Mesenteric fat pad (tissue), 1 donor: Measurements from ENCODE around the gene CMTM7. TPM values are rescaled to one million over a fixed set of nuclear protein-coding genes. Genes with fewer than 3 reads are reported as not detected.
"Not testable (repeated sequence)": the region's sequence is repeated elsewhere in the genome, so short reads cannot be mapped to it uniquely, and the experiment has no call there.

Source experiments
- DNase-seq: peaks from one replicate; pipeline ENCODE4 v3.0.0-alpha.2; 2020; ENCODE audit warnings: low spot score
- total RNA-seq: library from RNA; stranded (reverse); fragmentation: NEBNext Ultra II Directional; extraction: Animal tissue kit (Norgen Biotek cat#: 25700); gene quantifications from one replicate; pipeline ENCODE4 v1.2.1, GENCODE V29; 2021
- donor health status: DM: yes; HTN: yes; CAD: no.

CMTM7 gene
- total RNA-seq, 1 donor from 2014 or later, result 33.8 TPM

GRCh38 chr3:32379831-32380500 is 11.7 kb upstream of the CMTM7 start:
- DNase-seq, result no peak

GRCh38 chr3:32381922-32382321 is 9.7 kb upstream of the CMTM7 start:
- DNase-seq, result no peak

GRCh38 chr3:32383136-32383711 is 8.4 kb upstream of the CMTM7 start:
- DNase-seq, result no peak

- DNase-seq, result no peak
These were observed 6.7 kb upstream of the CMTM7 start for GRCh38 chr3:32384938-32385337.

DNA sequence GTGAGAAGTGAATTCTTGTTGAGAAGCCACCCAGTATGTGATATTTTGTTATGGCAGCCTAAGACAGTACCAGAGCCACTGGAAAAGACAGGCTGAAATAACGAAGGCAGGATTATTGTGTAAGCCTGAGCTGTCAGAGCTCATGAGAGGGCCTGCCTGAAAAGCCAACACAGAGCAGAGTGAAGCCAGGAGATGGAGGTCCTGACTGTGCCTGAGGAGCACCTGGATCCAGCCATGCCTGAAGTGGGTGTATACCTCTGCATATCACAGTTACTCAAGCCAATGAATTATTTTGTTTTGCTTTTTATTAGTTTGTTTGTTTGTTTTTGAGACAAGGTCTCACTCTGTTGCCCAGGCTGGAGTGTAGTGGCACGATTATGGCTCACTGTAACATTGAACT is 4.1 kb upstream of the CMTM7 start:
- no peak for DNase-seq

DNA sequence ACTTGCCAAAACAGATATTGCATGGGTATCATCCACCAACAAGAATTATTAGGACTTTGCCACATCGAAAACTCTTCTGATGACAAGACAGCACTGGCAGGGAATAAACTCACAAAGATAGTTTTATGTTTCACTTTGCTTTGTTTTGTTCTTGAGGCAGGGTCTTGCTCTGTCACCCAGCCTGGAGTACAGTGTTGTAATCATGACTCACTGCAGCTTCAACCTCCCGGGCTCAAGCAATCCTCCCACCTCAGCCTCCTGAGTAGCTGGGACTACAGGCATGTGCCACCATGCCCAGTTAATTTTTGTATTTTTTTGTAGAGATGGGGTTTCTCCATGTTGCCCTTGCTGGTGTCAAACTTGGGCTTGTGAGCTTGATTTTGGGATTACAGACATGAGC is 2.1 kb upstream of the CMTM7 start:
- not testable (repeated sequence) for DNase-seq

DNA sequence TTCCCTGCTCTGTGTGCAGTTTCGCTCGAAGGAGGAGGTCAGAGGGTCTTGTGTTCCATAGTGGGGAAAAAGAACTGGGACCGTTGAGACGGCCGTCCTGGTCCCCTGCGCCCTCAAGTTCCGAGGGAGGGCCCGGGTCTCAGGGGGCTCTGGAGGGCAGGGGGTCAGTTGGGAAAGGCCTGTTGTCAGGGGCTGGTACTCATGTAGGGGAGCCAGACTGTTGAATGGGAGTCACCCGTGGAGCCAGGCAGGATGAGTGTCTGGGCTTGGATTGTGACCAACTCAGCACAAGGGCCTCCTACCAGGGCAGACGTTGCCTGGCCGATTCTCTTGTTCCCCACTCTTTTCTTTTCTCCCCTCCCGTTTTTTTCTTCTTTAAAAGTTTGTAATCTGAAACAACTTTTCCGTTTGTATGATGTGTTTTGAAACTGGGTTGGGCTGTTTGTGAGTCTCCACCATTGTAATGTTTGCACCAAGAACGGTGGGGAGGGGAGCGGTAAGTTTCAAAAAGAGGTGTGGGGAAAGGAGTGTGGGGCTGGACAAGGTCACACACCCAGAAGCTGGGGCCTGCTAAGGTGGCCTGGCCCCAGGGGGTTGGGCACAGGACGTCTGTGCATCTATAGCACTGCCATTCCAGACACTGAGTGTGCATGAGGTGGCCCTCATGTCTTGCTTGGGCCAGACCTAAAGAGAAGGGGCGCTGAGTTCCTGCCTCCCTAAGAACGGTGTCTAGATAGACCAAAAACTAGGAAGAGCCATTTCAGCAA is 1.1 kb downstream of the CMTM7 start:
- DNase-seq, result no peak

- DNase-seq, result no peak
These were observed 3.8 kb downstream of the CMTM7 start for GRCh38 chr3:32395496-32395895.

DNA sequence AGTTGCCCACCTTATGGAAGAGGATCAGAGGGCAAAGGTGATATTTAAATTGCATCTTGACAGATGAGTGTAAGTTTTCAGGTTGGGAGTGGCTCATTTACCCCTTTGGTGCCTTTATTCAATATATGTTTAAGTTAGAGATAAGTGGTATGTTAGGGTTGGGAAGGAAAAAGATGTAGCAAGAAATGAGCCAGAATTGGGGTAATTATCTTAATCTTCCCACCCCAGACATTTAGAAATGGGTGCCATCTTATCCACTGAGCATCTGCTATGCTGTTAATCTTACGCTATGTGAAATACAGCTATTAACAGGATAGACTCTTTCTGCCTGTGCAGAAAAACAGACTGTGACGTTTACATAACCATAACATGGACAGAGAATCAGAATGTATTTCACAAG is 6.3 kb downstream of the CMTM7 start:
- DNase-seq, result no peak

- DNase-seq, result no peak
These were observed 6.9 kb downstream of the CMTM7 start for GRCh38 chr3:32398531-32398930.

GRCh38 chr3:32399030-32399620 is 7.5 kb downstream of the CMTM7 start:
- DNase-seq, result no peak

DNA sequence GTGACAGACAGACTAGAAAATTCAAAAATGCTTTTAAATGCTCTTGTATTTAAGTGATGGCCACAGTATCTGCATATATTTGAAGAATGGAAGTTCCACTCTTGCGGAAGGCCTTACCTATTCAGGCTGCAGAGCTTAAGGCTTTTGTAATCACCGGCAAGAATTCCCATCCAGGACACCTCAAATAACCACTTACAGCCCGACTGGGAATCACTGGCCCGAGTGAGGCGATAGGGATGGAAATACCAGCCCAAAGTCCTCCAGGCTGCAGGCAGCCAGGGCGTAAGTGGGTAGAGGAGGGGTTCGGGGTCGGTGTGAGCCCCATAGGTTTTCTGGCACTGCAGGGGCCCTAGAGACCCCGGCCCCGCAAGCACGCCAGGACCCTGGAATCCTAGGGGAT is 9.5 kb downstream of the CMTM7 start:
- DNase-seq, result no peak

GRCh38 chr3:32401556-32402081 is 10.0 kb downstream of the CMTM7 start:
- peak; percentile 92 for DNase-seq

- DNase-seq, result no peak
These were observed 12.0 kb downstream of the CMTM7 start for GRCh38 chr3:32403663-32404062.

GRCh38 chr3:32404714-32405113 is 13.1 kb downstream of the CMTM7 start:
- no peak for DNase-seq

GRCh38 chr3:32405155-32405554 is 13.5 kb downstream of the CMTM7 start:
- DNase-seq, result no peak

GRCh38 chr3:32405711-32406323 is 14.2 kb downstream of the CMTM7 start:
- DNase-seq, result no peak

DNA sequence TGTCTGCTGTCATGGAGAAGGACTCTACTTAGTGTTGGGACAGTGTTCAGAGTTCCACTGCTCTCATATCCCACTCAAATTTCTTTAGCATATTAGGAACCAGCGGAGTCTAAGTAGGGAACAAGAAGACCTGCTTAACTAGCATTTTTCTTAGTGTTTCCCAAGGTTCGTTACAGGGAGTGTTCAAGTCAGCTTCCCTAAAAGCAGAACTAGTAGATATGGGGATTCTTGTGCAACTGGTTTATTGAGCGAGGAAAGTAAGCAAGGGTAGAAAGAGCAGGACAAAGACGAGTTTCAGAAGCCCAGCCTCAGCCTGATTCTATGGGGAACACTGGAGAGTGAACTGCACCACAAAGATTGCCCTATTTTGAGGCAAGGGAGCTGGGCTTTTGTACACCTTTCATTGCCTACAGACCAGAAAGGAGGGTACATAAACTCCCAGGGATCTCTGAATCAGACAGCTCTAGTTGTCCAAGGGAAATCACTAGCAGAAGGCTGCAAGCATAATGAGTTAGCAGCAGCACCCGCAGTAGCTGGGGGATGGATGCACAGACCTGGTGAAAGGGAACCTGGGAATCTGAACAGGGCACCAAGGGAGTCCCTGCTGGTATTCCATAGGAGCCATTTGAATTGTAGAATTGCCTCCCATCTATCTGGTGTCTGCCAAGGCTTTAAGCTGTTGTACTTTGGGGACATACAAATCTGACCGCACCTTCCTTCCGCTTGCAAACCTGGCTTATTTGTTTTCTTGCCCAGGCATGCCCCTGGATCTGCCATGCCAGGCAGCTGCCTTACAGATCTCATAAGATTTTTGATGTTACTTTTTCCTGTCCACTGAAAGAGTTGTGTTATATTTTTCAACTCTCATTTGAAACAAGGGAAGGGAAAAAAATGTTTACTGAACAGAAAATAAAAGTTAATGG is 15.1 kb downstream of the CMTM7 start:
- DNase-seq, result no peak

- DNase-seq, result no peak
These were observed 19.0 kb downstream of the CMTM7 start for GRCh38 chr3:32410367-32411246.
